ENCODE measurements around the gene SRA1. TPM values are rescaled to one million over a fixed set of nuclear protein-coding genes. Genes with fewer than 3 reads are reported as not detected.
"Not testable (repeated sequence)": the region's sequence is repeated elsewhere in the genome, so short reads cannot be mapped to it uniquely, and the experiment has no call there.

The SRA1 gene
- total RNA-seq, 1 donor from 2014 or later: 47.3 TPM

DNA sequence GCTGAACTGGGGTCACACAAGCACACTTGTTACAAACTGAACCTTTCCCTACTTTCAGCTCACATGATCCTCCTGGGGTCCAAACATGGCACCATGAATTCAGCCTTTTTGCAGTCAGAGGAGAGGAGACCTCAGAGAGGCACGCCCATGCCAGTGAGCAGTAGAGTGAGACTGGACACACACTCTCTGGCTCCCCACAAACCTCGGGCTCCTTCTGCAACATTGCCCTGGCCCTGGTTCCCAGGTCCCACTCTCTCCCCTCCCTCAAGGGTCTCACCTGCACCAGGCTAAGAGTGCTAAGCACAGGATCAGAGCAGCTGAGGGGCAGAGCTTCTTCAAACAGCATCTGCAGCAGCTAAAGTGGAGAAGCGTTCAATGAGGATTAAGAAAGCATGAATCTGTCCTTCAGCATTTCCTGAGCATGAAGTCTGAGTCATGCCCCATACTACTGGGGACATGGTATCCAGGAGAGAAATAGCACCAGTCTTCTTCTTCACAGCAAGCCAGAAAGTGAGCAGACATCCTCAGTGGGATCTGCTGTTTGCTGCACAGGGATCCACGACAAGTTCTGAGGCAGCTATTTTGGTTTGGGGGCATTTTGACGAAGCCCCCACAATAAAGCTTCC is 34.6 kb upstream of the SRA1 start:
- DNase-seq (ENCODE audit: low spot score in 2 of 2): no peak
- Histone ChIP-seq H3K27me3 (no peaks in the 10 kb centered on the region), H3K4me1 (peaks cover 2 to 6% of the 10 kb centered on the region in 2 donors), H3K4me3 (no peak overlapping the region), H3K27ac (no peak overlapping the region), H3K9me3 (no peaks in the 10 kb centered on the region), H3K36me3 (no peaks in the 10 kb centered on the region)
- TF ChIP-seq, protein P1, sequence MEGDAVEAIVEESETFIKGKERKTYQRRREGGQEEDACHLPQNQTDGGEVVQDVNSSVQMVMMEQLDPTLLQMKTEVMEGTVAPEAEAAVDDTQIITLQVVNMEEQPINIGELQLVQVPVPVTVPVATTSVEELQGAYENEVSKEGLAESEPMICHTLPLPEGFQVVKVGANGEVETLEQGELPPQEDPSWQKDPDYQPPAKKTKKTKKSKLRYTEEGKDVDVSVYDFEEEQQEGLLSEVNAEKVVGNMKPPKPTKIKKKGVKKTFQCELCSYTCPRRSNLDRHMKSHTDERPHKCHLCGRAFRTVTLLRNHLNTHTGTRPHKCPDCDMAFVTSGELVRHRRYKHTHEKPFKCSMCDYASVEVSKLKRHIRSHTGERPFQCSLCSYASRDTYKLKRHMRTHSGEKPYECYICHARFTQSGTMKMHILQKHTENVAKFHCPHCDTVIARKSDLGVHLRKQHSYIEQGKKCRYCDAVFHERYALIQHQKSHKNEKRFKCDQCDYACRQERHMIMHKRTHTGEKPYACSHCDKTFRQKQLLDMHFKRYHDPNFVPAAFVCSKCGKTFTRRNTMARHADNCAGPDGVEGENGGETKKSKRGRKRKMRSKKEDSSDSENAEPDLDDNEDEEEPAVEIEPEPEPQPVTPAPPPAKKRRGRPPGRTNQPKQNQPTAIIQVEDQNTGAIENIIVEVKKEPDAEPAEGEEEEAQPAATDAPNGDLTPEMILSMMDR (IDR thresholded peaks at IDR 0.05): no peak
- intact Hi-C loops (cut with DNase I): no loop called here

DNA sequence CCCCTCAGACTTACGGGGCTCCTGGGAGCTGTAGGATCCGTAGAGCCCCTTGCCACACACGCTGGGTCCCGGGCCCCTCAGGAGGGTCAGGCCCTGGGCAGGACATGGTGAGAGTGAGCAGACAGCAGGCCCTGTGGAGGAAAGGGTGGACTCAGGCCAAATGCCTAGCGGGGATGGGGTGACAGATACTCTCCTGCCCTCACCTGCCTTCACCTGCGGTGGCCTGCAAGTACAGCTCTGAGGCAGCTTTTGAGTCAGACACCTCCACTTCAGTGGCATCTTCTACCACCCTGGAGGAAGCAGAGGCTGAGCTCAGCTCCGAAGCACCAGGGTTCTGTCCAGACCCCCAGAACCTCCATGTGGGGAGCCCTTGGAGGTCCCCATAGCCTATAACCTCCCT is 33.6 kb upstream of the SRA1 start:
- no peaks in the 10 kb centered on the region for H3K36me3 ChIP-seq
- intact Hi-C loops (cut with DNase I): no loop called here
- no peak overlapping the region for H3K4me3 ChIP-seq
- H3K27ac ChIP-seq: no peak overlapping the region
- no peaks in the 10 kb centered on the region for H3K27me3 ChIP-seq
- TF ChIP-seq, protein P1 (IDR thresholded peaks at IDR 0.05): no peak
- DNase-seq (ENCODE audit: low spot score in 2 of 2): no peak
- peaks cover 0 to 6% of the 10 kb centered on the region in 2 donors for H3K4me1 ChIP-seq
- no peaks in the 10 kb centered on the region for H3K9me3 ChIP-seq

DNA sequence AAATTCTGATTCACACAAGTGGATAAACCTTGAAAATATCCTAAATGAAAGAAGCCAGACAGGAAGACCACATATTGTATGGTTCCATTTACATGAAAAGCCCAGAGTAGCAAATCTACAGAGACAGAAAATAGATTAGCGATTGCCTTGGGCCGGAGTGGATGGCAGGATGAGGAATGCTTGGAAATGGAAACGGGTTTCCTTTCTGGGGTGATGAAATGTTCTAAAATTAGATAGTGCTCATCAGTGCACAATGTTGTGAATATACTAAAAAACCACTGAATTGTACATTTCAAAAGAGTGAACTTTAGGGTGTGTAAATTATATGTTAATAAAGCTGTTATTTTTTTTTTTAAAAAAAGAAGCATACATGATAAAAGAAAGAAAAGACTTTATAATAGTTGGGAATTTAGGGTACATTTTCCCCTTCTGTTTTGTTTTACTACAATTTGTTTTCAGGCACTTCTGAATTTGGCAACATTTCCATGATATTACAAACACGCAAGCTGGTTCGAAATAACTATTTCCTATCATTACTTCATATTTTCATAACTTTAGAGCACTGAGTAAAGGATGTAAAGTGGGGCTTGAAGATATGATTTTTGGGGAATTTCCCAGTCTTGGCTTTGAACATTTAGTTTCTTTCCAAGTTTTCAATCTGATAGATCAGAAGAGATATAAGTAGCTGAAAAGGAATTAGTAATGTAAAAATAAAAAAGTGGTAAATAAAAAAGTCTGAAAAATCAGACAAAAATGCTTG is 31.2 kb upstream of the SRA1 start:
- intact Hi-C loops (cut with DNase I): no loop called here
- TF ChIP-seq, protein P1 (IDR thresholded peaks at IDR 0.05): no peak

DNA sequence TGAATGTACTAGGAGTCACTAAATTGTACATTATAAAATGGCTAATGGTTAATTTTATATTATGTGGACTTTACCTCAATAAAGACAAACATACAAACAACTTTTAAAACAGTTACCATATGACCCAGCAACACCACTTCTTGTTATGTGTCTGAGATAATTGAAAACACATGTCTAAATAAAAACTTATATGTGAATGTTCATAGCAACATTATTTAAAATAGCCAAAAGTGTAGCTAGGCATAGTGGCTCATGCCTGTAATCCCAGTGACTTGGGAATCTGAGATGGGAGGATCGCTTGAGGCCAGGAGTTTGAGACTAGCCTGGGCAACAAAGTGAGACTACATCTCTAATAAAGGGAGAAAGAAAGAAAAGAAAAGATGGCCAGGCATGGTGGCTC is 30.2 kb upstream of the SRA1 start:
- Histone ChIP-seq H3K9me3 (peaks cover 0 to 4% of the 10 kb centered on the region in 2 donors), H3K27me3 (no peaks in the 10 kb centered on the region), H3K4me3 (no peak overlapping the region), H3K27ac (no peak overlapping the region), H3K4me1 (peaks cover 0 to 6% of the 10 kb centered on the region in 2 donors), H3K36me3 (no peaks in the 10 kb centered on the region)
- DNase-seq (ENCODE audit: low spot score in 2 of 2): no peak
- TF ChIP-seq, protein P1 (IDR thresholded peaks at IDR 0.05): no peak
- intact Hi-C loops (cut with DNase I): no loop called here

More for the DNA sequence above, 31.2 kb upstream of the SRA1 start:
- peaks cover 0 to 6% of the 10 kb centered on the region in 2 donors for H3K4me1 ChIP-seq
- peak overlapping the region; percentile 27 to 48 for H3K27ac ChIP-seq
- H3K9me3 ChIP-seq: no peaks in the 10 kb centered on the region
- H3K36me3 ChIP-seq: no peaks in the 10 kb centered on the region
- no peak overlapping the region for H3K4me3 ChIP-seq
- no peaks in the 10 kb centered on the region for H3K27me3 ChIP-seq
- no peak for DNase-seq (ENCODE audit: low spot score in 2 of 2)

DNA sequence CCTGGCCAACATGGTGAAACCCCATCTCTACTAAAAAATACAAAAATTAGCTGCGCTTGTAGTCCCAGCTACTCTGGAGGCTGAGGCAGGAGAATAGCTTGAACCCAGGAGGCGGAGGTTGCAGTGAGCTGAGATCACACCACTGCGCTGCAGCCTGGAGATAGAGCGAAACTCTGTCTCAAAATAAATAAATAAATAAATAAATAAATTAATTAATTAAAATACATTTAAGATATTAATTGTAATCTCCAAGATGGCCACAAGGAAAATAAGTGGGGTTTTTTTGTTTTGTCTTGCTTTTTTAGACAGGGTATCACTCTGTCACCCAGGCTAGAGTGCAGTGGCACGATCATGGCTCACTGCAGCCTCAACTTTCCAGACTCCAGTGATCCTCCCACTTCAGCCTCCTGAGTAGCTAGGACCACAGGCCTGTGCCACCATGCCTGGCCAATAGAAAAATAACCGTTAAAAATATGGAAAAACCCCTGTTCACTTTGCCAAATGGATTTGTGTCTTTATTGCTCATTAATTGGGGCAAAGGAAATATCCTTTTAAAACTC is 22.0 kb upstream of the SRA1 start:
- intact Hi-C loops (cut with DNase I); H3K9me3 ChIP-seq: not testable (repeated sequence)

DNA sequence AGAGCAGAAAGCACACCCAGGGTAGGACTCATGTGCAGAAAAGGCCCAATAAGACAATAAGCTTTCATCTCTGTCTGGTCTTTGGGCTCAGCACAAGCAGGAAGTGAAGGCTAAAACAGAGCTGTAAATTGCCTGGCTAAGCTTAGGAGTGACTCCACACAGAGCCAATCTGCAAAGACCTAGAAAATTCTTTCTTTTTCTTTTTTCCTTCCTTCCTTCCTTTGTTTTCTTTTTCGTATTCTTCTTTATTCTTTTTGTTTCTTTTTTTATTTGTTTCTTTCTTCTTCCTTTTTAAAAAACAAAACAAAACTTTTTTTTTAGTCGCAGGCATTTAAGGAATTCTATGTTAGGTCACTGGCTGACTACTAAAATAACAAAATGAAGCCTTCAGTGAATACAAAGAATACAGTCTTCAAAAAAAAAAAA is 19.5 kb upstream of the SRA1 start:
- Histone ChIP-seq H3K4me3 (no peak overlapping the region), H3K36me3 (no peaks in the 10 kb centered on the region), H3K27ac (peak overlapping the region in 1 of 2 donors; percentile 36), H3K27me3 (no peaks in the 10 kb centered on the region), H3K9me3 (no peaks in the 10 kb centered on the region), H3K4me1 (no peaks in the 10 kb centered on the region)
- intact Hi-C loops (cut with DNase I): no loop called here
- DNase-seq (ENCODE audit: low spot score in 2 of 2): peak in 1 of 2 donors; percentile 15
- TF ChIP-seq, protein P1 (IDR thresholded peaks at IDR 0.05): no peak

More for the DNA sequence above, 22.0 kb upstream of the SRA1 start:
- H3K36me3 ChIP-seq; DNase-seq (ENCODE audit: low spot score in 2 of 2); H3K27ac ChIP-seq; H3K4me3 ChIP-seq; H3K27me3 ChIP-seq; H3K4me1 ChIP-seq: not testable (repeated sequence)

Measured in ascending aorta (tissue), 2 donors.